GM18508 (cell line): ENCODE results near the gene CADM4.
"Not testable (repeated sequence)": the region's sequence is repeated elsewhere in the genome, so short reads cannot be mapped to it uniquely, and the experiment has no call there.

Source experiments
- ATAC-seq: cut with Tn5 transposase; IDR thresholded peaks from one replicate; pipeline ENCODE4 v1.9.1; 2021; ENCODE audit warnings: moderate number of reproducible peaks; ENCODE audit not compliant: insufficient read depth, unreplicated experiment

Gene CADM4

GRCh38 chr19:43591904-43592772 lies 47.5 kb downstream of the CADM4 start:
- ATAC-seq, result no peak

- no peak for ATAC-seq
These were observed 50.0 kb downstream of the CADM4 start for GRCh38 chr19:43589678-43590077.

- ATAC-seq, result no peak
These were observed 50.4 kb downstream of the CADM4 start for GRCh38 chr19:43589277-43589676.

GRCh38 chr19:43587029-43587428 lies 52.6 kb downstream of the CADM4 start:
- ATAC-seq, result not testable (repeated sequence)

- ATAC-seq, result no peak
These were observed 53.3 kb downstream of the CADM4 start for GRCh38 chr19:43586346-43586745.

- ATAC-seq, result no peak
These were observed 55.2 kb downstream of the CADM4 start for GRCh38 chr19:43584484-43584883.

- no peak for ATAC-seq
These were observed 57.2 kb downstream of the CADM4 start for GRCh38 chr19:43582495-43582894.

- ATAC-seq, result no peak
These were observed 58.2 kb downstream of the CADM4 start for GRCh38 chr19:43581467-43581866.

- no peak for ATAC-seq
These were observed 60.9 kb downstream of the CADM4 start for GRCh38 chr19:43578787-43579186.

- no peak for ATAC-seq
These were observed 63.4 kb downstream of the CADM4 start for GRCh38 chr19:43575955-43576878.

GRCh38 chr19:43575156-43575950 lies 64.3 kb downstream of the CADM4 start, which contains the start of the genes PINLYP and XRCC1:
TSS of gene PINLYP (plus strand) at chr19:43575801. CDS start at chr19:43577192, 1,391 bp downstream.
TSS of gene XRCC1 (minus strand) at chr19:43575527. CDS start at chr19:43575458, 69 bp downstream.
- ATAC-seq, result peak; percentile 72

GRCh38 chr19:43574424-43575155 lies 65.1 kb downstream of the CADM4 start:
- ATAC-seq, result no peak
